GM21390 (cell line): Measurements from ENCODE around the gene RIT1.

Experiments
- ATAC-seq: cut with Tn5 transposase; IDR thresholded peaks from one replicate; pipeline ENCODE4 v1.9.1; 2021; ENCODE audit not compliant: unreplicated experiment

Gene RIT1, protein sequence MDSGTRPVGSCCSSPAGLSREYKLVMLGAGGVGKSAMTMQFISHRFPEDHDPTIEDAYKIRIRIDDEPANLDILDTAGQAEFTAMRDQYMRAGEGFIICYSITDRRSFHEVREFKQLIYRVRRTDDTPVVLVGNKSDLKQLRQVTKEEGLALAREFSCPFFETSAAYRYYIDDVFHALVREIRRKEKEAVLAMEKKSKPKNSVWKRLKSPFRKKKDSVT

DNA sequence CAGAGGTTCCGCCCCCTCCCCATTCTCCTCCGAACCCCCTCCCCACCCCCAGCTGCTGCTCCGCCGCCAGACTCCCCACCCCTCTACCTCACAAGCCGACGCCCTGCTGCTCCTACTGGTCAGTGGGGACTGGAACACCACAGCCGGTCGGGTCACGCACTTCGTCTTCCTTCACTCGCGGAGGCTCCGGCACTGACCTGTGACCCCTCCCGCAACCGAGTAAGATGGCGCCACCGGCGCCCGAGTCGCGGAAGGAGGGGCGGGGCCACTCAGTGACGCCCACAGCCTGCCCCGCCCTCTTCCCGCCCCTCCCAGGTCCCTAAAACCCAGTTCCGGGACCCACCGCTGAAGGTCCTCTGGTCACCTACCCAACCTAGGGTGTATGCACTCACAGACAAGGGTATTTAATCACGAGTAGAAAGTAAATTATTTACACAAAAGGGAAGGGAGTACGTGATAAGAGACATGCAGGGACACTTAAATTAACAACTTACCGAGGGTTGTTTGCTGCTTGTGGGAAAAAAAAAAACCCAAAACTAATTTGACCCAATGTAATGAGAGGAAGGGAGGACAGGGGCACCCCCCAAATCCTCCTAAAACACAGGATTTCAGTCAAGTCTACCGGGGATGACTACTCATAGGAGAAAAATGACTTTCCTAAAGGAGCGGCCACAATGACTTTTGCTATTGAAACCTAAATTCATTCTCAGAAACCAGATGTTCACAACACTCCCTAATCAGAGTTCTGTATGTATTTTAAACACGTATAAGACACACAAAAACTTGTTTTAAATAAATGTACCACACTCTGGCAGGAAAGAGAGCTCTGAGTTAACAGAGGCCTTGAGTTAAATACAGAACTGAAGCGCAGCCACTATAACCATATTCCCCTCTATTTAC lies at the start of gene RIT1:
RIT1 (minus strand) TSS at position 194 of the 900 bp plus-strand sequence. CDS start 588 bp downstream, outside the sequence.
- peak; percentile 73 for ATAC-seq

- ATAC-seq: no peak
Observed at GRCh38 chr1:155960081-155960745, 49.1 kb upstream of the RIT1 start.

DNA sequence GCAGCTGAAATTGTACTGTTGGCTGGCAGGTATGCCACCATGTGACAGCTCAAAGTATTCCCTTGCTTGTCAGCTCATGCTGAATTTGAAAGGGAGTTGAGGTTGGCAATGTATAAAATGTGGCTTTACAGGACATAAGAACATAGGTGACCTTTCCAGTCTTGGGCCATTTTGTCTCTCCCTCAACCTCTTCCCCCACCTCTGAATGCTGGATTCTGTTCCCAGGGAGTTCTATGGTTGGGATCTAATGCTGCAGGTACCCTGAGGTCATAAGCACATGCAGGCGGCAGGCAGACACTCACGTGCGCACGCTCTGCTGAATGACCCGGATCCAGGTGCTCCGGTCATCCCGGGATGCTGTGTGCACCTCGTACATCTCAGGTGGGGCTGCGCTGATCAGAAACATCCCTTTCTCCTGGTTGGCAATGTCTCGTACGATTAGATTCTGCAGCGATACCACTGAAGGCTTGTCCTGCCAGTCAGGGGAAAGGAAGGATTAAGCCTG lies 46.3 kb upstream of the RIT1 start:
- ATAC-seq: no peak

DNA sequence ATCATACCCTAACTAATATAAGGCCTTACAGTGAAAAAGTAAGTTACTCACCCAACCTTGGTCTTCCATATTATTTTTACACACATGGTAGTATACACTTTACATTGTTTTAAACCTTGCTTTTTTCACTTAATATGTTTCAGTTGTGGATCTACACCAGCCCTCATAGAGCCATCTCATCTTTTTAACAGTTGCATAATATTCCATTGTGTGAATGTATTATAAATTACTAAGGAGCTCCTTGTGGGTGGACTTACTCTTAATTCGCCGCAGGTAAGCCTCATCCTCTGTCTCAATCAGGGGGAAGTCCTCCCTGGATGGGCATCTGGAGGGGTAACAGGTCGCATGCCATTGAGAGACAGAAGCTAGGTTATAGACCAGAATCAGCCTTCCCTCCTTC lies 43.5 kb upstream of the RIT1 start:
- ATAC-seq: no peak

- ATAC-seq: no peak
Observed at GRCh38 chr1:155952505-155952890, 41.3 kb upstream of the RIT1 start.

- ATAC-seq: no peak
Observed at GRCh38 chr1:155951753-155952504, 40.8 kb upstream of the RIT1 start.

DNA sequence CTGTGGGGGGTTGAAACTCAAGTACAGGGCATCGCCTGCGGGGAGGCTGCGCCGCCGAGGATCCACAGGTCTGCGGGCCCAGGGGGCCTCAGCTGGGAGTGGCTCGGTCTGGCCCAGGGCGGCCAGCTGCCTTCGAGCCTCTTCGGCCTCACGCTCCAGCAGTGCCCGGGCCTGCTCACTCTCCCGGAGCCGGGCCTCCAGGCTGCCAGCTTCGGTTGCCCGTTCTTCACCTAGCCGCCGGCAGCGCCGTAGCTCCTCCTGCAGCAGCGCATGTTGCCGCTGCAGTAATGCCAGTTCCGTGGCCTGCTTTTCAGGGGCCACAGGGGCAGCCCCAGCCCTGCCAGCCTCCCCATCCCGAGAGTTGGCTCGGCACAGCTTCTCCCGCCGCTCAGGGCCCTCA lies 39.7 kb upstream of the RIT1 start:
- ATAC-seq: no peak

DNA sequence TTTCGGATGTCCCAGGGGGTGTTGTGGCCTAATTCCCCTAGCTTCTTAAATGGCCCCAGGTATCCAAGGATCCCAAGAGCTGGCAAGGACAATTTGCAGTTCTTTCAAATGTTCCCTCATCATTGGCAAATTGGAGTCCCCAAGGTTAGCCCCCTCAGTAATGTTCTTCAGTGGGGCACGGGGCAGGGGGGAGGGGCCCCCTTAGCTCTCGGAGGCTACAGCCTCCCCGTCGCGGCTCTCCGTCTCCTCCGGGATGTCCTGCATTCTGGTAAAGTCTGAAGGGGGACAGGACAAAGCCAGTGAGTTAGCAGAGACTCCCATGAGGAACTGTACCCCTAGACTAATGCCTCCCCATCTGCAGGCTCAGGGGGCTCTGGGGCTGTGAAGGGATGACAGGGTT lies 36.6 kb upstream of the RIT1 start:
- ATAC-seq: no peak

- ATAC-seq: no peak
Observed at GRCh38 chr1:155947292-155947691, 36.1 kb upstream of the RIT1 start.

DNA sequence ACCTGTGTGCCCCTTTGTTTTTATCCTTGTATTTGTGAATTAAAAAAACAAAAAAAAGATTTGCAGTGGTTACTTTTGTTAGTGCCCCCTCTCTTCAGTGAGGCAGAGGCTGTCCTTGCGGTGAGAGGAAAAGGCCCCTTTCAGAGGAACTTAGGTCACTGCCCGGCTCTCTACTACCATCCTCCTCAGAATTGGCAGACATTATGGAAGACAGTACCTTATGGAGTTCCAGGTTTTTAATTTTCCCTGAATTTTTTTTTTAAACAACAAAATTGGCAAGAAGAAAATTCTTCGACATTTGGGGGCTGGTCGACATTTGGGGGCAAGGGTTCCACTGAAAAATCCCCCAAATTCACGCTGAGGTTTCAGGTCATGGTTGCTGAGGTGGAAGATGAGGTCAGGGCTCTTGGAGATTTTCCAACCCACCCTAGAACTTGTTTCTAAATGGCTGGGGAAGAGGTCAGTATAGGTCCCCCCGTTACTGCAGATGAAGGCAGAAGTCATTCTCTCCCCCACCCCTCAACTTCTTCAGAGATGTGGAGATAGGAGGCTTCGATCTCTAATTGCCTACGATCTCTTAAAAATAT lies 35.6 kb upstream of the RIT1 start:
- ATAC-seq: peak; percentile 10

GRCh38 chr1:155944444-155944799 lies 33.3 kb upstream of the RIT1 start:
- ATAC-seq: no peak

DNA sequence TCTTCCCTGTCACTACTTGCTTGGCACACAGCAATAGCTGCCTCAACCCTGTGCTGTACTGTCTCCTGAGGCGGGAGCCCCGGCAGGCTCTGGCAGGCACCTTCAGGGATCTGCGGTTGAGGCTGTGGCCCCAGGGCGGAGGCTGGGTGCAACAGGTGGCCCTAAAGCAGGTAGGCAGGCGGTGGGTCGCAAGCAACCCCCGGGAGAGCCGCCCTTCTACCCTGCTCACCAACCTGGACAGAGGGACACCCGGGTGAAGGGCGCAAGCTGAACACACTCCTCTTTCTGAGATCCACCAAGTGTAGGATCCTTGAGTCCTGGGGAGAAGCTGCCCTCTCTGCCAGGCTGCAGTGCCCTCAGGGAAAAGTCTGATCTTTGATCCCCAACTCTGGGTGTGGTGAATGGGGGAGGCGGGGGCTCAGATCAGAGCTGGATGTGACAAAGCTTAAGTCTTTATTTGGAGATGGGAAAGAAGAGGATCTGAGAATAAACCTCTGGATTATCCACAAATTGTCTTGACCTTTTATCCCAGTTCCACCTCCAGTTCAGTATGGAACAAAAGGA lies 31.5 kb upstream of the RIT1 start:
- ATAC-seq: no peak

DNA sequence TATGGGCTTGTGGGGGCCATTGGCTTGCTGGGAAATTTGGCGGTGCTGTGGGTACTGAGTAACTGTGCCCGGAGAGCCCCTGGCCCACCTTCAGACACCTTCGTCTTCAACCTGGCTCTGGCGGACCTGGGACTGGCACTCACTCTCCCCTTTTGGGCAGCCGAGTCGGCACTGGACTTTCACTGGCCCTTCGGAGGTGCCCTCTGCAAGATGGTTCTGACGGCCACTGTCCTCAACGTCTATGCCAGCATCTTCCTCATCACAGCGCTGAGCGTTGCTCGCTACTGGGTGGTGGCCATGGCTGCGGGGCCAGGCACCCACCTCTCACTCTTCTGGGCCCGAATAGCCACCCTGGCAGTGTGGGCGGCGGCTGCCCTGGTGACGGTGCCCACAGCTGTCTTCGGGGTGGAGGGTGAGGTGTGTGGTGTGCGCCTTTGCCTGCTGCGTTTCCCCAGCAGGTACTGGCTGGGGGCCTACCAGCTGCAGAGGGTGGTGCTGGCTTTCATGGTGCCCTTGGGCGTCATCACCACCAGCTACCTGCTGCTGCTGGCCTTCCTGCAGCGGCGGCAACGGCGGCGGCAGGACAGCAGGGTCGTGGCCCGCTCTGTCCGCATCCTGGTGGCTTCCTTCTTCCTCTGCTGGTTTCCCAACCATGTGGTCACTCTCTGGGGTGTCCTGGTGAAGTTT lies 30.8 kb upstream of the RIT1 start:
- no peak for ATAC-seq

DNA sequence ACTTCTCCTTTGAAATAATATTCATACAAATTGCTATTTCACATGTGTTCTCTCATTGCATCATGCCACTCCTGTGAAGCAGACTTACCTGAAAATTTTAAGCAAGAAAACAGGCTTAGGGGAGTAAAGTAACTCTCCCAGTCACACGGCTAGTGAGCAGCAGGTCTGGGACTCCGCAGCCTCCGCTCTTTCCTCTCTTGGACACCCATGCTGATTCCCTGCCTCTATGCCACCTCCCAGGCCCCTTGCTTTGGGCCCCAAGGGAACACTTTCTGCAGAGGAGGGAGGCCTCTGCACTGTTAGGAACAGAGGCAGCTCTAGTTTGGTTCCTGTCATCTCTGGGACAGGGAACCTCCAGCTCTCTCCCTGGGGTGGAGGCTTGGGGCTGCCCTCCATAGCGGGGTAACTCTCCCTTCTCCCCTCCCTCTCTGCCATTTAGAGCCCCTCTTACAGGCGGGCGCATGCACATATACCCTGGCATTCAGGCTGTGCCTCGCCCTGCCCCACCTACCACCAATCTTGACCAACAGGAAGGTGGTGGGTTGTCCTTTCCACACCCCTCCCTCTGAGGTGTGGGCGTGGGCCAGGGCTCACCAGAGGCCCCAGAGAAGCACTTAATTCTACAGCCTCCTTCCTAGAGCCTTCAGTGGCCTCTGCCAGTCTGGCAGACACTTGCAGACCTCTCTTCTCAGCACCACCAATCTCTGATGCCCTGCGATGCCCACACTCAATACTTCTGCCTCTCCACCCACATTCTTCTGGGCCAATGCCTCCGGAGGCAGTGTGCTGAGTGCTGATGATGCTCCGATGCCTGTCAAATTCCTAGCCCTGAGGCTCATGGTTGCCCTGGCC lies 30.1 kb upstream of the RIT1 start, which contains the start of gene RXFP4:
RXFP4 (plus strand) TSS at position 646 of the 852 bp plus-strand sequence; CDS start at position 718, 72 bp downstream.
- no peak for ATAC-seq

DNA sequence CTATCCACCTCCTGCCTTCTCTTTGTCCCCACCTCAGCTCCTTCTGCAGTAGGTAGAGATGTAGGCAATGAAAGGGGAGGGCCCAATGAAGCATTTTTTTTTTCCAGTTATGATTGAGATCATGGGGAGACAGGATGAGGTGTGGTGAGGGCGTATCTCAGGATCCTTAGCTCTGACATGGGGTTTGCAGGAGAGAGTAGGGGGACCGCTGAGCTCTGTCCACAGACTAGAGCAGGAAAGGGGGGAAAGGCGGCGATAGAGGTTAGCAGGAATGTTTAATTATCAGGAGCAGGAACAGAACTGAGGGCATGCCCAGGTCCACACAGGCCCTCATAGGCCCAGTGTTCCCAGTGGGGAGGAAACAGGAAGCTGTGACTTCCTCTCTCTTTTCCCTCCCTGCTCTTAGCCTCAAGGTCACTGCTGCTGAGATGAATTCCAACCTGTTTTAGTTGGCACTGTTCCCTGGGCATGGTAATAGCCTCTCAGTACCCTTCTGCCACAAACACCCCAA lies 29.4 kb upstream of the RIT1 start:
- ATAC-seq: no peak

DNA sequence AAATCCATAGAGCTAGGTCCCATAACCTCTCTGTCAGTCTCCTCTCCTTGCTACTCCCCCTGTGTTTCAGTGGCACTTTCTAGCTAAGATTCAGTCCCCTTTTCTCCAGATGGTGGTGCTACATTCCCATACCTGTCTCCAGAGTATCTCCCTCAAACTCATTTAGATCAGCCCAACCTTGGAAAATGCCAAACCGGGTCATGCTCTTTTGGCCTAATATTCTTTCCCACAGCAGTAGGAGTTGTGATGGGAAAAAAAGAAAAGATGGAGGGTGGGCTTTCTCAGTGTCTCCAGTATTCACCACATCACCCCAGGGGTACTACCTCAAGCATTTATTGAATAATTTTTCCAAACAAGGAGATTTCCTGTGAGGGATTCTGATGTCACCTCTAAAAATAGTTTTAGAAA lies 27.1 kb upstream of the RIT1 start:
- no peak for ATAC-seq

DNA sequence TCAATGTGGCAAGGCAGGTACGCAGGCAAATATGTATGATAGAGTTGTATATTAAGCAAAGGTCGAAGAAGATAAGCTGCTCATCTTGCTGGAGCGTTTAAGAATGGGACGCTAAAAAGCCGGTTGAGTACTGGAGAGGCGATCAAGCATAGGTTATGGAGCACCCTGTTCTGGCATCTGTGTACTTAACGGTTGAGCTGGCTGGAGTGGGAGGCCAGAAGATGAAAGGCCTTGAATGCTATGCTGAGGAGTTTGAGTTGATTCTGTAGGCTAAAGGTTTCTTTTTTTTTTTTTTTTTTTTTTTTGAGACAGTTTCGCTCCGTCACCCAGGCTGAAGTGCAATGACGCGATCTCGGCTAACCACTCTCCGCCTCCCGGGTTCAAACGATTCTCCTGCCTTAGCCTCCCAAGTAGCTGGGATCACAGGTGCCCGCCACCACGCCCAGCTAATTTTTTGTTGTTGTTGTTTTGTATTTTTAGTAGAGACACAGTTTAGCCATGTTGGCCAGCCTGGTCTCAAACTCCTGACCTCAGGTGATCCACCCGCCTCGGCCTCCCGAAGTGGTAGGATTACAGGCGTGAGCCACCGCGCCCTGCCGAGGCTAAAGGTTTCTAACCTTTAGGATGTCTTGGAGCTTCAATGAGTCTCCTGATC lies 23.9 kb upstream of the RIT1 start:
- no peak for ATAC-seq
